Gastrocnemius medialis (tissue), 4 donors: Measurements from ENCODE around the gene ANG.

ENCODE experiments used
- CTCF ChIP-seq, 5 experiments: fragments of 450-650 bp in 3 of 5; fragments of 200-600 bp in 2 of 5; sonication (generic) in 2 of 5; IDR thresholded peaks in 4 of 5; conservative IDR thresholded peaks in 1 of 5; 1 replicate in 4 of 5; 2 replicates in 1 of 5; pipeline ENCODE4 v1.5.1; 2016 to 2019; ENCODE audit warnings: antibody characterized with exemption in 5 of 5, mild to moderate bottlenecking in 3 of 5, moderate library complexity in 3 of 5
- POLR2A ChIP-seq, 2 donors: fragments of 450-650 bp; IDR thresholded peaks; one replicate each; pipeline ENCODE4 v1.6.1; 2017; ENCODE audit warnings: antibody characterized with exemption in 2 of 2, mild to moderate bottlenecking in 2 of 2, moderate library complexity in 2 of 2

GRCh38 chr14:20699931-20700330 is 11.4 kb downstream of the ANG start:
- TF ChIP-seq CTCF (IDR thresholded peaks at IDR 0.05 in 4 of 5, conservative IDR thresholded peaks at IDR 0.05 in 1 of 5) (no peak), POLR2A (IDR thresholded peaks at IDR 0.05) (no peak)
